MM.1S (cell line): ENCODE data around the gene MYH11.

Experiments
- EZH2 ChIP-seq: fragments of 300-600 bp; sonication (generic); optimal IDR thresholded peaks from 2 replicates; pipeline ENCODE3; 2017; ENCODE audit warnings: low read depth, mild to moderate bottlenecking, antibody characterized with exemption, low read length, mixed read lengths
- TF ChIP-seq, protein P1 (sequence below): fragments of 300-600 bp; sonication (generic); IDR thresholded peaks from 2 replicates; pipeline ENCODE4 v1.5.1; 2016; ENCODE audit warnings: antibody characterized with exemption, low read length, mixed read lengths

- TF ChIP-seq EZH2 = no peak
- TF ChIP-seq, protein P1, sequence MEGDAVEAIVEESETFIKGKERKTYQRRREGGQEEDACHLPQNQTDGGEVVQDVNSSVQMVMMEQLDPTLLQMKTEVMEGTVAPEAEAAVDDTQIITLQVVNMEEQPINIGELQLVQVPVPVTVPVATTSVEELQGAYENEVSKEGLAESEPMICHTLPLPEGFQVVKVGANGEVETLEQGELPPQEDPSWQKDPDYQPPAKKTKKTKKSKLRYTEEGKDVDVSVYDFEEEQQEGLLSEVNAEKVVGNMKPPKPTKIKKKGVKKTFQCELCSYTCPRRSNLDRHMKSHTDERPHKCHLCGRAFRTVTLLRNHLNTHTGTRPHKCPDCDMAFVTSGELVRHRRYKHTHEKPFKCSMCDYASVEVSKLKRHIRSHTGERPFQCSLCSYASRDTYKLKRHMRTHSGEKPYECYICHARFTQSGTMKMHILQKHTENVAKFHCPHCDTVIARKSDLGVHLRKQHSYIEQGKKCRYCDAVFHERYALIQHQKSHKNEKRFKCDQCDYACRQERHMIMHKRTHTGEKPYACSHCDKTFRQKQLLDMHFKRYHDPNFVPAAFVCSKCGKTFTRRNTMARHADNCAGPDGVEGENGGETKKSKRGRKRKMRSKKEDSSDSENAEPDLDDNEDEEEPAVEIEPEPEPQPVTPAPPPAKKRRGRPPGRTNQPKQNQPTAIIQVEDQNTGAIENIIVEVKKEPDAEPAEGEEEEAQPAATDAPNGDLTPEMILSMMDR = no peak
Observed at GRCh38 chr16:15781650-15782049, 75.2 kb downstream of the MYH11 start.
